SU-DHL-6 (cell line): Measurements from ENCODE around the gene MYLK.

Experiments used
- CTCF ChIP-seq: fragments of 200-600 bp; sonication (generic); IDR thresholded peaks from one replicate; pipeline ENCODE4 v1.5.1; 2017; ENCODE audit warnings: antibody characterized with exemption, mild to moderate bottlenecking, low read length, moderate library complexity; ENCODE audit not compliant: insufficient read depth, poor library complexity, severe bottlenecking
- EZH2phosphoT487 ChIP-seq: fragments of 200-600 bp; sonication (generic), shearing (Covaris generic); conservative IDR thresholded peaks from 2 replicates; pipeline ENCODE4 v1.6.1; 2018; ENCODE audit warnings: mild to moderate bottlenecking, antibody characterized with exemption, low read length, moderate library complexity, mixed read lengths

GRCh38 chr3:123920868-123921267 is 36.7 kb upstream of the MYLK start:
- no peak for TF ChIP-seq CTCF
- no peak for TF ChIP-seq EZH2phosphoT487
